GM23338 (cell line): ENCODE data around the gene RGL1. TPM values are rescaled to one million over a fixed set of nuclear protein-coding genes. Genes with fewer than 3 reads are reported as not detected.

Experiments used
- ATAC-seq: fragments of 200-7000 bp; cut with Tn5 transposase; 3 replicates; pipeline ENCODE4 v1.9.1; 2020
- DNase-seq: peaks from one replicate; pipeline ENCODE4 v3.0.0-alpha.2; 2015; ENCODE audit warnings: low spot score
- H2AFZ ChIP-seq: fragments of 200-600 bp; sonication (generic); 2 replicates; pipeline ENCODE4 v1.8.0; 2016; ENCODE audit warnings: antibody characterized with exemption, mild to moderate bottlenecking, moderate library complexity
- H3F3A ChIP-seq: fragments of 200-600 bp; sonication (generic); replicated peaks from 2 replicates; pipeline ENCODE4 v1.8.0; 2017; ENCODE audit warnings: antibody characterized with exemption, mixed run types, low read depth
- H3K27ac ChIP-seq: fragments of 200-600 bp; sonication (generic); 2 replicates; pipeline ENCODE4 v1.6.1; 2016; ENCODE audit warnings: low read depth
- H3K27me3 ChIP-seq: fragments of 200-600 bp; sonication (generic); 2 replicates; pipeline ENCODE4 v1.8.0; 2016; ENCODE audit warnings: mild to moderate bottlenecking, mixed run types, moderate library complexity; ENCODE audit not compliant: insufficient read depth
- H3K36me3 ChIP-seq: fragments of 200-600 bp; sonication (generic); 2 replicates; pipeline ENCODE4 v1.8.0; 2016; ENCODE audit warnings: mild to moderate bottlenecking; ENCODE audit not compliant: insufficient read depth
- H3K4me1 ChIP-seq: fragments of 200-600 bp; sonication (generic); 2 replicates; pipeline ENCODE4 v1.8.0; 2016; ENCODE audit warnings: mild to moderate bottlenecking, moderate library complexity; ENCODE audit not compliant: insufficient read depth
- H3K4me2 ChIP-seq: fragments of 200-600 bp; sonication (generic); 2 replicates; pipeline ENCODE4 v1.7.1; 2017; ENCODE audit warnings: mixed run types
- H3K4me3 ChIP-seq: fragments of 200-600 bp; sonication (generic); 2 replicates; pipeline ENCODE4 v1.6.1; 2016; ENCODE audit warnings: mixed run types
- H3K79me2 ChIP-seq: fragments of 200-600 bp; sonication (generic); replicated peaks from 2 replicates; pipeline ENCODE4 v1.8.0; 2017; ENCODE audit warnings: mild to moderate bottlenecking; ENCODE audit not compliant: insufficient read depth
- H3K9me2 ChIP-seq: fragments of 200-600 bp; sonication (generic); 2 replicates; pipeline ENCODE4 v1.8.0; 2017; ENCODE audit not compliant: insufficient read depth
- H4K20me1 ChIP-seq: fragments of 200-600 bp; sonication (generic); replicated peaks from 2 replicates; pipeline ENCODE4 v1.8.0; 2017; ENCODE audit warnings: mild to moderate bottlenecking; ENCODE audit not compliant: insufficient read depth
- H3K27ac Mint-ChIP-seq: 2 replicates; pipeline ENCODE4 v1.8.0; 2020; ENCODE audit warnings: inconsistent platforms, mild to moderate bottlenecking, moderate library complexity, mixed read lengths
- H3K27me3 Mint-ChIP-seq: 3 replicates; pipeline ENCODE4 v1.8.0; 2022; ENCODE audit warnings: low read depth, mild to moderate bottlenecking, moderate library complexity, mixed read lengths, inconsistent platforms; ENCODE audit not compliant: insufficient read depth, poor library complexity
- H3K36me3 Mint-ChIP-seq: 3 replicates; pipeline ENCODE4 v1.8.0; 2021; ENCODE audit warnings: low read depth, mild to moderate bottlenecking, inconsistent platforms, moderate library complexity, mixed read lengths
- H3K4me1 Mint-ChIP-seq: 3 replicates; pipeline ENCODE4 v1.8.0; 2020; ENCODE audit warnings: mild to moderate bottlenecking, inconsistent platforms, mixed read lengths
- H3K4me3 Mint-ChIP-seq: 3 replicates; pipeline ENCODE4 v1.8.0; 2021; ENCODE audit warnings: moderate library complexity, mild to moderate bottlenecking, inconsistent platforms, mixed read lengths
- H3K9me3 Mint-ChIP-seq: 3 replicates; pipeline ENCODE4 v1.8.0; 2020; ENCODE audit warnings: moderate library complexity, mild to moderate bottlenecking, inconsistent platforms, mixed read lengths
- CREB1 ChIP-seq: fragments of 250-450 bp; sonication (Bioruptor Pico); IDR thresholded peaks from 2 replicates; pipeline ENCODE4 v1.5.0; 2020; ENCODE audit warnings: low read depth, mild to moderate bottlenecking, moderate library complexity
- EZH2 ChIP-seq: fragments of 200-600 bp; sonication (generic); IDR thresholded peaks from one replicate; pipeline ENCODE4 v1.8.0; 2017; ENCODE audit warnings: antibody characterized with exemption, mild to moderate bottlenecking, low read depth; ENCODE audit not compliant: unreplicated experiment
- JUNB ChIP-seq: IDR thresholded peaks from one replicate; pipeline ENCODE4 v1.6.1; 2016; ENCODE audit warnings: antibody characterized with exemption; ENCODE audit not compliant: unreplicated experiment
- NANOG ChIP-seq: IDR thresholded peaks from 2 replicates; pipeline ENCODE4 v1.6.1; 2016; ENCODE audit warnings: antibody characterized with exemption, borderline replicate concordance
- POLR2AphosphoS5 ChIP-seq: IDR thresholded peaks from 2 replicates; pipeline ENCODE4 v1.6.1; 2016; ENCODE audit warnings: antibody characterized with exemption, low read depth
- STAT1 ChIP-seq: IDR thresholded peaks from one replicate; pipeline ENCODE4 v1.6.1; 2016; ENCODE audit warnings: antibody characterized with exemption; ENCODE audit not compliant: unreplicated experiment
- ZNF331 ChIP-seq: fragments of 250-450 bp; sonication (Bioruptor Pico); IDR thresholded peaks from 2 replicates; pipeline ENCODE4 v1.5.0; 2020; ENCODE audit warnings: low read depth, mild to moderate bottlenecking, moderate library complexity
- polyA plus RNA-seq: library from polyadenylated mRNA; unstranded; fragments of >200 nt; fragmentation: Nextera tagmentation; extraction: Ambion mirVana; gene quantifications from 2 replicates; pipeline ENCODE4 v1.2.1, GENCODE V29; 2016
- total RNA-seq: library from RNA; depleted of rRNA; stranded (reverse); fragments of >200 nt; shearing (Covaris generic); gene quantifications from 2 replicates; pipeline ENCODE4 v1.2.3, GENCODE V29; 2014
- TF ChIP-seq, protein P1 (sequence below): fragments of 250-450 bp; sonication (Bioruptor Pico); IDR thresholded peaks from 2 replicates; pipeline ENCODE4 v1.5.0; 2020; ENCODE audit warnings: mild to moderate bottlenecking, moderate library complexity
- TF ChIP-seq, protein P2 (sequence below), 2 experiments: fragments of 200-600 bp in 1 of 2; sonication (generic) in 1 of 2; conservative IDR thresholded peaks; 2 replicates each; pipeline versions ENCODE4 v1.5.1 to v1.6.1; 2016 to 2017; ENCODE audit warnings: antibody characterized with exemption in 2 of 2, low read depth in 2 of 2, mild to moderate bottlenecking in 2 of 2, moderate library complexity in 1 of 2
- TF ChIP-seq, protein P3 (sequence below): IDR thresholded peaks from one replicate; pipeline ENCODE4 v1.6.1; 2018; ENCODE audit warnings: antibody characterized with exemption; ENCODE audit not compliant: unreplicated experiment
- TF ChIP-seq, protein P4 (sequence below): IDR thresholded peaks from 2 replicates; pipeline ENCODE4 v1.6.1; 2016; ENCODE audit warnings: antibody characterized with exemption

Gene RGL1
- total and polyA plus RNA-seq, 2 experiments from 2014 or later = 0.91 to 2.6 TPM

DNA sequence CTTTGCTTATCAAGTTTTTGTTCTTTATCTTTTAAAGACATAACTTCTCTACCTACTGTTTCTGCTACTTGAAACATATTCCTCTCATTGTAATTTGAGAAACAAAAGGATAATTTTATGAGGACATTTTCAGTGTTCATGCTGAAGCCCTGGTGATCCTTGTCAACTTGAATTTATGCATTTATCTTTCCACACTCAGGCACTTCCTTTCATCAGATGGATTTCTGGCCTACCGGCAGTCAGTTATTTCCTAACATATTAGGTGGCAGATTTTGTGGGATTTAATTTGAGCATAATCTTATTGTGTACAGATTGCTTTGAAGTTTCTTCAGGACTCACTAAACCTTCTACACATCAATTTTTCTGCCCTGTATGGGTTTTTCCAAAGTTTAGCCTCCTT is 75.0 kb downstream of the RGL1 start:
- Histone ChIP-seq H3K4me3 (no peak overlapping the region), H3K9me2 (peaks cover 8% of the 10 kb centered on the region; the same call in 1 of the 2 replicates), H3K27ac (no peak overlapping the region), H2AFZ (no peak overlapping the region), H4K20me1 (no peaks in the 10 kb centered on the region), H3K4me1 (no peaks in the 10 kb centered on the region; the same call in 1 of the 2 replicates), H3K36me3 (no peaks in the 10 kb centered on the region), H3K79me2 (no peaks in the 10 kb centered on the region), H3K27me3 (no peaks in the 10 kb centered on the region), H3K4me2 (no peak overlapping the region), H3F3A (no peaks in the 10 kb centered on the region)
- DNase-seq = no peak
- Mint-ChIP-seq H3K36me3 (no peaks in the 10 kb centered on the region), H3K27me3 (no peaks in the 10 kb centered on the region), H3K4me3 (no peak overlapping the region), H3K4me1 (peaks cover 28% of the 10 kb centered on the region), H3K27ac (no peak overlapping the region), H3K9me3 (no peaks in the 10 kb centered on the region)
- TF ChIP-seq CREB1 (CRISPR knock-in tag) = no peak
- TF ChIP-seq JUNB = no peak
- no peak for TF ChIP-seq POLR2AphosphoS5
- no peak for TF ChIP-seq STAT1
- TF ChIP-seq NANOG = no peak
- TF ChIP-seq EZH2 = no peak
- TF ChIP-seq, protein P1, sequence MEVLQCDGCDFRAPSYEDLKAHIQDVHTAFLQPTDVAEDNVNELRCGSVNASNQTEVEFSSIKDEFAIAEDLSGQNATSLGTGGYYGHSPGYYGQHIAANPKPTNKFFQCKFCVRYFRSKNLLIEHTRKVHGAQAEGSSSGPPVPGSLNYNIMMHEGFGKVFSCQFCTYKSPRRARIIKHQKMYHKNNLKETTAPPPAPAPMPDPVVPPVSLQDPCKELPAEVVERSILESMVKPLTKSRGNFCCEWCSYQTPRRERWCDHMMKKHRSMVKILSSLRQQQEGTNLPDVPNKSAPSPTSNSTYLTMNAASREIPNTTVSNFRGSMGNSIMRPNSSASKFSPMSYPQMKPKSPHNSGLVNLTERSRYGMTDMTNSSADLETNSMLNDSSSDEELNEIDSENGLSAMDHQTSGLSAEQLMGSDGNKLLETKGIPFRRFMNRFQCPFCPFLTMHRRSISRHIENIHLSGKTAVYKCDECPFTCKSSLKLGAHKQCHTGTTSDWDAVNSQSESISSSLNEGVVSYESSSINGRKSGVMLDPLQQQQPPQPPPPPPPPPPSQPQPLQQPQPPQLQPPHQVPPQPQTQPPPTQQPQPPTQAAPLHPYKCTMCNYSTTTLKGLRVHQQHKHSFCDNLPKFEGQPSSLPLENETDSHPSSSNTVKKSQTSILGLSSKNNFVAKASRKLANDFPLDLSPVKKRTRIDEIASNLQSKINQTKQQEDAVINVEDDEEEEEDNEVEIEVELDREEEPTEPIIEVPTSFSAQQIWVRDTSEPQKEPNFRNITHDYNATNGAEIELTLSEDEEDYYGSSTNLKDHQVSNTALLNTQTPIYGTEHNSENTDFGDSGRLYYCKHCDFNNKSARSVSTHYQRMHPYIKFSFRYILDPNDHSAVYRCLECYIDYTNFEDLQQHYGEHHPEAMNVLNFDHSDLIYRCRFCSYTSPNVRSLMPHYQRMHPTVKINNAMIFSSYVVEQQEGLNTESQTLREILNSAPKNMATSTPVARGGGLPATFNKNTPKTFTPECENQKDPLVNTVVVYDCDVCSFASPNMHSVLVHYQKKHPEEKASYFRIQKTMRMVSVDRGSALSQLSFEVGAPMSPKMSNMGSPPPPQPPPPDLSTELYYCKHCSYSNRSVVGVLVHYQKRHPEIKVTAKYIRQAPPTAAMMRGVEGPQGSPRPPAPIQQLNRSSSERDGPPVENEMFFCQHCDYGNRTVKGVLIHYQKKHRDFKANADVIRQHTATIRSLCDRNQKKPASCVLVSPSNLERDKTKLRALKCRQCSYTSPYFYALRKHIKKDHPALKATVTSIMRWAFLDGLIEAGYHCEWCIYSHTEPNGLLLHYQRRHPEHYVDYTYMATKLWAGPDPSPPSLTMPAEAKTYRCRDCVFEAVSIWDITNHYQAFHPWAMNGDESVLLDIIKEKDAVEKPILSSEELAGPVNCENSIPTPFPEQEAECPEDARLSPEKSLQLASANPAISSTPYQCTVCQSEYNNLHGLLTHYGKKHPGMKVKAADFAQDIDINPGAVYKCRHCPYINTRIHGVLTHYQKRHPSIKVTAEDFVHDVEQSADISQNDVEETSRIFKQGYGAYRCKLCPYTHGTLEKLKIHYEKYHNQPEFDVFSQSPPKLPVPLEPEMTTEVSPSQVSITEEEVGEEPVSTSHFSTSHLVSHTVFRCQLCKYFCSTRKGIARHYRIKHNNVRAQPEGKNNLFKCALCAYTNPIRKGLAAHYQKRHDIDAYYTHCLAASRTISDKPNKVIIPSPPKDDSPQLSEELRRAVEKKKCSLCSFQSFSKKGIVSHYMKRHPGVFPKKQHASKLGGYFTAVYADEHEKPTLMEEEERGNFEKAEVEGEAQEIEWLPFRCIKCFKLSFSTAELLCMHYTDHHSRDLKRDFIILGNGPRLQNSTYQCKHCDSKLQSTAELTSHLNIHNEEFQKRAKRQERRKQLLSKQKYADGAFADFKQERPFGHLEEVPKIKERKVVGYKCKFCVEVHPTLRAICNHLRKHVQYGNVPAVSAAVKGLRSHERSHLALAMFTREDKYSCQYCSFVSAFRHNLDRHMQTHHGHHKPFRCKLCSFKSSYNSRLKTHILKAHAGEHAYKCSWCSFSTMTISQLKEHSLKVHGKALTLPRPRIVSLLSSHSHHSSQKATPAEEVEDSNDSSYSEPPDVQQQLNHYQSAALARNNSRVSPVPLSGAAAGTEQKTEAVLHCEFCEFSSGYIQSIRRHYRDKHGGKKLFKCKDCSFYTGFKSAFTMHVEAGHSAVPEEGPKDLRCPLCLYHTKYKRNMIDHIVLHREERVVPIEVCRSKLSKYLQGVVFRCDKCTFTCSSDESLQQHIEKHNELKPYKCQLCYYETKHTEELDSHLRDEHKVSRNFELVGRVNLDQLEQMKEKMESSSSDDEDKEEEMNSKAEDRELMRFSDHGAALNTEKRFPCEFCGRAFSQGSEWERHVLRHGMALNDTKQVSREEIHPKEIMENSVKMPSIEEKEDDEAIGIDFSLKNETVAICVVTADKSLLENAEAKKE (CRISPR knock-in tag) = no peak
- TF ChIP-seq ZNF331 (CRISPR knock-in tag) = no peak
- TF ChIP-seq, protein P2, sequence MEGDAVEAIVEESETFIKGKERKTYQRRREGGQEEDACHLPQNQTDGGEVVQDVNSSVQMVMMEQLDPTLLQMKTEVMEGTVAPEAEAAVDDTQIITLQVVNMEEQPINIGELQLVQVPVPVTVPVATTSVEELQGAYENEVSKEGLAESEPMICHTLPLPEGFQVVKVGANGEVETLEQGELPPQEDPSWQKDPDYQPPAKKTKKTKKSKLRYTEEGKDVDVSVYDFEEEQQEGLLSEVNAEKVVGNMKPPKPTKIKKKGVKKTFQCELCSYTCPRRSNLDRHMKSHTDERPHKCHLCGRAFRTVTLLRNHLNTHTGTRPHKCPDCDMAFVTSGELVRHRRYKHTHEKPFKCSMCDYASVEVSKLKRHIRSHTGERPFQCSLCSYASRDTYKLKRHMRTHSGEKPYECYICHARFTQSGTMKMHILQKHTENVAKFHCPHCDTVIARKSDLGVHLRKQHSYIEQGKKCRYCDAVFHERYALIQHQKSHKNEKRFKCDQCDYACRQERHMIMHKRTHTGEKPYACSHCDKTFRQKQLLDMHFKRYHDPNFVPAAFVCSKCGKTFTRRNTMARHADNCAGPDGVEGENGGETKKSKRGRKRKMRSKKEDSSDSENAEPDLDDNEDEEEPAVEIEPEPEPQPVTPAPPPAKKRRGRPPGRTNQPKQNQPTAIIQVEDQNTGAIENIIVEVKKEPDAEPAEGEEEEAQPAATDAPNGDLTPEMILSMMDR (conservative IDR thresholded peaks at IDR 0.05; ENCODE audit: low read depth in 2 of 2) = no peak
- TF ChIP-seq, protein P3, sequence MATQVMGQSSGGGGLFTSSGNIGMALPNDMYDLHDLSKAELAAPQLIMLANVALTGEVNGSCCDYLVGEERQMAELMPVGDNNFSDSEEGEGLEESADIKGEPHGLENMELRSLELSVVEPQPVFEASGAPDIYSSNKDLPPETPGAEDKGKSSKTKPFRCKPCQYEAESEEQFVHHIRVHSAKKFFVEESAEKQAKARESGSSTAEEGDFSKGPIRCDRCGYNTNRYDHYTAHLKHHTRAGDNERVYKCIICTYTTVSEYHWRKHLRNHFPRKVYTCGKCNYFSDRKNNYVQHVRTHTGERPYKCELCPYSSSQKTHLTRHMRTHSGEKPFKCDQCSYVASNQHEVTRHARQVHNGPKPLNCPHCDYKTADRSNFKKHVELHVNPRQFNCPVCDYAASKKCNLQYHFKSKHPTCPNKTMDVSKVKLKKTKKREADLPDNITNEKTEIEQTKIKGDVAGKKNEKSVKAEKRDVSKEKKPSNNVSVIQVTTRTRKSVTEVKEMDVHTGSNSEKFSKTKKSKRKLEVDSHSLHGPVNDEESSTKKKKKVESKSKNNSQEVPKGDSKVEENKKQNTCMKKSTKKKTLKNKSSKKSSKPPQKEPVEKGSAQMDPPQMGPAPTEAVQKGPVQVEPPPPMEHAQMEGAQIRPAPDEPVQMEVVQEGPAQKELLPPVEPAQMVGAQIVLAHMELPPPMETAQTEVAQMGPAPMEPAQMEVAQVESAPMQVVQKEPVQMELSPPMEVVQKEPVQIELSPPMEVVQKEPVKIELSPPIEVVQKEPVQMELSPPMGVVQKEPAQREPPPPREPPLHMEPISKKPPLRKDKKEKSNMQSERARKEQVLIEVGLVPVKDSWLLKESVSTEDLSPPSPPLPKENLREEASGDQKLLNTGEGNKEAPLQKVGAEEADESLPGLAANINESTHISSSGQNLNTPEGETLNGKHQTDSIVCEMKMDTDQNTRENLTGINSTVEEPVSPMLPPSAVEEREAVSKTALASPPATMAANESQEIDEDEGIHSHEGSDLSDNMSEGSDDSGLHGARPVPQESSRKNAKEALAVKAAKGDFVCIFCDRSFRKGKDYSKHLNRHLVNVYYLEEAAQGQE = no peak
- TF ChIP-seq, protein P4, sequence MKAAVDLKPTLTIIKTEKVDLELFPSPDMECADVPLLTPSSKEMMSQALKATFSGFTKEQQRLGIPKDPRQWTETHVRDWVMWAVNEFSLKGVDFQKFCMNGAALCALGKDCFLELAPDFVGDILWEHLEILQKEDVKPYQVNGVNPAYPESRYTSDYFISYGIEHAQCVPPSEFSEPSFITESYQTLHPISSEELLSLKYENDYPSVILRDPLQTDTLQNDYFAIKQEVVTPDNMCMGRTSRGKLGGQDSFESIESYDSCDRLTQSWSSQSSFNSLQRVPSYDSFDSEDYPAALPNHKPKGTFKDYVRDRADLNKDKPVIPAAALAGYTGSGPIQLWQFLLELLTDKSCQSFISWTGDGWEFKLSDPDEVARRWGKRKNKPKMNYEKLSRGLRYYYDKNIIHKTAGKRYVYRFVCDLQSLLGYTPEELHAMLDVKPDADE = no peak
- ATAC-seq = no peak
